Prostate gland (tissue), 2 donors: ENCODE results near the gene PDS5B. TPM values are rescaled to one million over a fixed set of nuclear protein-coding genes. Genes with fewer than 3 reads are reported as not detected.

ENCODE experiments used
- DNase-seq: peaks from one replicate; pipeline ENCODE4 v3.0.0-alpha.2; 2019; ENCODE audit warnings: low spot score
- H3K27ac ChIP-seq, 2 donors: fragments of 200-600 bp; sonication (generic); 2 replicates each; pipeline ENCODE4 v1.5.1; 2017 to 2019
- H3K27me3 ChIP-seq: fragments of 200-600 bp; sonication (generic); replicated peaks from 2 replicates; pipeline ENCODE4 v1.5.1; 2019; ENCODE audit not compliant: insufficient read depth
- H3K36me3 ChIP-seq, 2 donors: fragments of 200-600 bp; sonication (generic); 1 replicate in 1 of 2; 2 replicates in 1 of 2; pipeline versions ENCODE4 v1.5.1 to v1.8.1; 2017 to 2019
- H3K4me1 ChIP-seq: fragments of 200-600 bp; sonication (generic); replicated peaks from 2 replicates; pipeline ENCODE4 v1.5.1; 2019
- H3K4me3 ChIP-seq, 2 donors: fragments of 200-600 bp; sonication (generic); 2 replicates each; pipeline ENCODE4 v1.5.1; 2017 to 2019
- H3K9me3 ChIP-seq: fragments of 200-600 bp; sonication (generic); 2 replicates; pipeline ENCODE4 v1.5.1; 2017
- CTCF ChIP-seq, 4 experiments: fragments of 200-600 bp in 2 of 4; fragments of 450-650 bp in 2 of 4; sonication (generic) in 2 of 4; IDR thresholded peaks; 1 replicate in 3 of 4; 2 replicates in 1 of 4; pipeline ENCODE4 v1.5.1; 2016 to 2019; ENCODE audit warnings: antibody characterized with exemption in 4 of 4, mild to moderate bottlenecking in 2 of 4, moderate library complexity in 2 of 4
- POLR2A ChIP-seq: fragments of 450-650 bp; IDR thresholded peaks from one replicate; pipeline ENCODE4 v1.6.1; 2016; ENCODE audit warnings: antibody characterized with exemption, mild to moderate bottlenecking
- POLR2AphosphoS5 ChIP-seq: sonication (generic); formaldehyde crosslinking; IDR thresholded peaks from one replicate; pipeline ENCODE4 v1.6.1; 2017; ENCODE audit warnings: antibody characterized with exemption
- WGBS: methylation state at CpG from one replicate; pipeline ENCODE4 v1.1.5; 2018; 5-methylcytosine and 5-hydroxymethylcytosine counted together
- intact Hi-C: fragments of 100-400 bp; cut with DNase I; formaldehyde crosslinking; loops from one replicate; pipeline ENCODE4 v1.14.2; 2022
- total RNA-seq, 2 donors: library from RNA; depleted of rRNA; stranded (reverse); fragments of >200 nt; gene quantifications; one replicate each; pipeline ENCODE4 v1.1.0, GENCODE V29; 2016

The PDS5B gene
- total RNA-seq, 2 donors from 2014 or later: 37.0 to 63.3 TPM

- 83% methylated on average over 2 of the region's 2 CpGs for WGBS
- no peak for DNase-seq
- Histone ChIP-seq H3K4me3 (no peak overlapping the region), H3K27me3 (no peaks in the 10 kb centered on the region), H3K27ac (no peak overlapping the region), H3K9me3 (no peaks in the 10 kb centered on the region), H3K36me3 (no peaks in the 10 kb centered on the region), H3K4me1 (no peaks in the 10 kb centered on the region)
- intact Hi-C loops: loop anchor here (10.0 kb wide), 1 partner anchor 678 kb away; no protein-coding TSS in a partner anchor
- TF ChIP-seq CTCF (IDR thresholded peaks at IDR 0.05) (no peak), POLR2AphosphoS5 (no peak)
These were observed 3.3 kb upstream of the PDS5B start for GRCh38 chr13:32582991-32583390.

GRCh38 chr13:32585550-32586079, 637 bp upstream of the PDS5B start:
- DNase-seq: peak; percentile 8

GRCh38 chr13:32587011-32587810, 959 bp downstream of the PDS5B start:
- peak overlapping the region; percentile 76 to 85 for H3K4me3 ChIP-seq
- DNase-seq: peak; percentile 79
- no peaks in the 10 kb centered on the region for H3K36me3 ChIP-seq
- peak overlapping the region; percentile 95 to 96 for H3K27ac ChIP-seq
- intact Hi-C loops: loop anchor here (1.0 to 10.0 kb wide), 3 partner anchors 52 to 1135 kb away; no protein-coding TSS in a partner anchor
- no peaks in the 10 kb centered on the region for H3K4me1 ChIP-seq
- H3K27me3 ChIP-seq: no peaks in the 10 kb centered on the region
- TF ChIP-seq CTCF (IDR thresholded peaks at IDR 0.05) (peak in 3 of 4 experiments; percentile 20 to 40 (median 25)), POLR2AphosphoS5 (no peak), POLR2A (peak; percentile 10)
- under 1% methylated on average over 39 of the region's 74 CpGs for WGBS
- no peaks in the 10 kb centered on the region for H3K9me3 ChIP-seq

More at GRCh38 chr13:32585550-32586079, 637 bp upstream of the PDS5B start:
- H3K4me3 ChIP-seq: peak overlapping the region; percentile 76 to 85
- H3K36me3 ChIP-seq: no peaks in the 10 kb centered on the region
- intact Hi-C loops: loop anchor here (5.0 to 10.0 kb wide), 2 partner anchors 681 to 1137 kb away; no protein-coding TSS in a partner anchor
- H3K27me3 ChIP-seq: no peaks in the 10 kb centered on the region
- WGBS: 8% methylated on average over 8 of the region's 8 CpGs
- no peaks in the 10 kb centered on the region for H3K4me1 ChIP-seq
- TF ChIP-seq POLR2AphosphoS5 (no peak), CTCF (IDR thresholded peaks at IDR 0.05) (no peak), POLR2A (no peak)
- H3K27ac ChIP-seq: peak overlapping the region; percentile 77 to 95
- no peaks in the 10 kb centered on the region for H3K9me3 ChIP-seq

GRCh38 chr13:32587811-32588170, 1.5 kb downstream of the PDS5B start:
- DNase-seq: no peak
- peak overlapping the region; percentile 76 to 85 for H3K4me3 ChIP-seq
- no peaks in the 10 kb centered on the region for H3K36me3 ChIP-seq
- no peaks in the 10 kb centered on the region for H3K27me3 ChIP-seq
- TF ChIP-seq POLR2A (no peak), CTCF (IDR thresholded peaks at IDR 0.05) (no peak), POLR2AphosphoS5 (peak; percentile 13)
- peak overlapping the region; percentile 95 to 96 for H3K27ac ChIP-seq
- WGBS: under 1% methylated on average over 8 of the region's 8 CpGs
- no peaks in the 10 kb centered on the region for H3K9me3 ChIP-seq
- intact Hi-C loops: loop anchor here (1.0 to 10.0 kb wide), 3 partner anchors 52 to 1135 kb away; no protein-coding TSS in a partner anchor
- H3K4me1 ChIP-seq: no peaks in the 10 kb centered on the region
